ENCODE results near the gene SLC25A47.
"Not testable (repeated sequence)": the region's sequence is repeated elsewhere in the genome, so short reads cannot be mapped to it uniquely, and the experiment has no call there.

DNA sequence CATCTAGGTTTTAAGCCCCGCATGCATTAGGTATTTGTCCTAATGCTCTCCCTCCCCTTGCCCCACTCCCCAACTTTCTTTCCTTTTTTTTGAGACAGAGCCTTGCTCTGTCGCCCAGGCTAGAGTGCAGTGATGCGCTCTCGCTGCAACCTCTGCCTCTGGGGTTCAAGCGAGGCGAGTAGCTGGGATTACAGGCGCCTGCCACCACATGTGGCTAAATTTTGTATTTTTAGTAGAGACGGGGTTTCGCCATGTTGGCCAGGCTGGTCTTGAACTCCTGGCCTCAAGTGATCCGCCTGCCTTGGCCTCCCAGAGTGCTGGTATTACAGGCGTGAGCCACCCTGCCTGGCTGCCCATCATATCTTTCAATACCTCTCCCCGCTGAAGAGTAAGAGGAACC, 19.7 kb downstream of the SLC25A47 start:
- not testable (repeated sequence) for TF ChIP-seq POLR2A (IDR thresholded peaks at IDR 0.05; ENCODE audit: low read depth, low read length); POLR2AphosphoS5 (IDR thresholded peaks at IDR 0.05; ENCODE audit: low read depth, low read length); TAF1 (IDR thresholded peaks at IDR 0.05; ENCODE audit: borderline replicate concordance, low read depth, low read length)

All from GM12892 (cell line).